ENCODE data around the gene KLF13. TPM values are rescaled to one million over a fixed set of nuclear protein-coding genes. Genes with fewer than 3 reads are reported as not detected.

KLF13 gene
- total and polyA plus RNA-seq, 2 donors (not counting 1 experiment from before 2014, with no cell fraction given), result 65.5 to 140 TPM

- peaks cover 36 to 65% of the 10 kb centered on the region in 2 donors for H3K4me1 ChIP-seq (ENCODE audit: control insufficient read depth in 2 of 2, insufficient read depth in 2 of 2, low read length in 2 of 2)
- DNase-seq, result no peak
- CTCF ChIA-PET, result interaction anchor here (1.2 kb wide), 1 partner anchor 90 kb away, joined by 3 read pairs; no protein-coding TSS in a partner anchor
- H3K27ac ChIP-seq (ENCODE audit: low read length in 2 of 2), result no peak overlapping the region
- no peaks in the 10 kb centered on the region for H3K36me3 ChIP-seq (replicated peaks in 1 of 2; ENCODE audit: control extremely low read depth in 1 of 2, control insufficient read depth in 1 of 2, extremely low read depth in 1 of 2, insufficient read depth in 2 of 2, low read length in 1 of 2)
- no peaks in the 10 kb centered on the region for H3K9me3 ChIP-seq (ENCODE audit: control extremely low read depth in 1 of 3, control insufficient read depth in 2 of 3, insufficient read depth in 1 of 3, low read length in 2 of 3)
- intact Hi-C loops (cut with micrococcal nuclease), result loop anchor here (5.0 kb wide), 1 partner anchor 43 kb away; no protein-coding TSS in a partner anchor
- ATAC-seq (ENCODE audit: low read depth), result no peak
- no peaks in the 10 kb centered on the region for H3K27me3 Mint-ChIP-seq
- peaks cover under 1% of the 10 kb centered on the region for H3K79me2 ChIP-seq (ENCODE audit: control insufficient read depth, insufficient read depth, low read length)
- H3K9me3 Mint-ChIP-seq (ENCODE audit: insufficient read depth), result no peaks in the 10 kb centered on the region
- no peak overlapping the region for H3K4me3 Mint-ChIP-seq
- no peak overlapping the region for H3K4me3 ChIP-seq (ENCODE audit: control extremely low read depth in 1 of 5, extremely low read depth in 1 of 5, insufficient read depth in 1 of 5, low read depth in 2 of 5, low read length in 4 of 5)
- H3K27me3 ChIP-seq (replicated peaks in 1 of 4; ENCODE audit: control extremely low read depth in 1 of 4, control insufficient read depth in 3 of 4, insufficient read depth in 4 of 4, low read length in 3 of 4), result peaks cover 0 to 4% (median 0%) of the 10 kb centered on the region in 4 experiments
- H3K4me1 Mint-ChIP-seq, result peaks cover 59% of the 10 kb centered on the region
- POLR2A ChIA-PET, result no interaction called here
- 98% methylated on average over 9 of the region's 12 CpGs for WGBS (ENCODE audit: insufficient coverage)
- no peak overlapping the region for H3K27ac Mint-ChIP-seq
- no peak overlapping the region for H3K9ac ChIP-seq (ENCODE audit: low read length)
- H2AFZ ChIP-seq (ENCODE audit: insufficient read depth, low read depth, low read length, poor library complexity, severe bottlenecking), result no peak overlapping the region
- H3K4me2 ChIP-seq (replicated peaks; ENCODE audit: low read depth, low read length, poor library complexity, severe bottlenecking), result no peak overlapping the region
- TF ChIP-seq EZH2 (IDR thresholded peaks at IDR 0.05; ENCODE audit: borderline replicate concordance, insufficient read depth, low read depth, low read length, poor library complexity, severe bottlenecking) (no peak), CTCF (IDR thresholded peaks at IDR 0.05) (no peak)
- no peaks in the 10 kb centered on the region for H4K20me1 ChIP-seq (ENCODE audit: control insufficient read depth, insufficient read depth, low read length, poor library complexity, severe bottlenecking)
These were observed 21.8 kb upstream of the KLF13 start for GRCh38 chr15:31304751-31305365.

- Mint-ChIP-seq H3K27me3 (no peaks in the 10 kb centered on the region), H3K27ac (no peak overlapping the region), H3K4me3 (no peak overlapping the region), H3K4me1 (peaks cover 59% of the 10 kb centered on the region), H3K9me3 (ENCODE audit: insufficient read depth) (no peaks in the 10 kb centered on the region)
- TF ChIP-seq CTCF (IDR thresholded peaks at IDR 0.05), result no peak
- no peak for TF ChIP-seq EZH2 (IDR thresholded peaks at IDR 0.05; ENCODE audit: borderline replicate concordance, insufficient read depth, low read depth, low read length, poor library complexity, severe bottlenecking)
- Histone ChIP-seq H3K79me2 (ENCODE audit: control insufficient read depth, insufficient read depth, low read length) (peaks cover 4% of the 10 kb centered on the region), H3K9me3 (ENCODE audit: control extremely low read depth in 1 of 3, control insufficient read depth in 2 of 3, insufficient read depth in 1 of 3, low read length in 2 of 3) (no peaks in the 10 kb centered on the region), H2AFZ (ENCODE audit: insufficient read depth, low read depth, low read length, poor library complexity, severe bottlenecking) (no peak overlapping the region), H3K4me1 (ENCODE audit: control insufficient read depth in 2 of 2, insufficient read depth in 2 of 2, low read length in 2 of 2) (peaks cover 36 to 65% of the 10 kb centered on the region in 2 donors), H3K4me2 (replicated peaks; ENCODE audit: low read depth, low read length, poor library complexity, severe bottlenecking) (no peak overlapping the region), H3K9ac (ENCODE audit: low read length) (no peak overlapping the region), H4K20me1 (ENCODE audit: control insufficient read depth, insufficient read depth, low read length, poor library complexity, severe bottlenecking) (no peaks in the 10 kb centered on the region), H3K36me3 (replicated peaks in 1 of 2; ENCODE audit: control extremely low read depth in 1 of 2, control insufficient read depth in 1 of 2, extremely low read depth in 1 of 2, insufficient read depth in 2 of 2, low read length in 1 of 2) (no peaks in the 10 kb centered on the region), H3K4me3 (ENCODE audit: control extremely low read depth in 1 of 5, extremely low read depth in 1 of 5, insufficient read depth in 1 of 5, low read depth in 2 of 5, low read length in 4 of 5) (no peak overlapping the region), H3K27ac (ENCODE audit: low read length in 2 of 2) (no peak overlapping the region), H3K27me3 (replicated peaks in 1 of 4; ENCODE audit: control extremely low read depth in 1 of 4, control insufficient read depth in 3 of 4, insufficient read depth in 4 of 4, low read length in 3 of 4) (peaks cover 0 to 4% (median 0%) of the 10 kb centered on the region in 4 experiments)
- ChIA-PET POLR2A (no interaction called here), CTCF (interaction anchor here (1.2 kb wide), 1 partner anchor 90 kb away, joined by 3 read pairs; no protein-coding TSS in a partner anchor)
- ATAC-seq (ENCODE audit: low read depth) (no peak), DNase-seq (no peak)
- WGBS (ENCODE audit: insufficient coverage), result 88% methylated on average over 1 of the region's 2 CpGs
- intact Hi-C loops (cut with micrococcal nuclease), result no loop called here
These were observed 21.3 kb upstream of the KLF13 start for GRCh38 chr15:31305375-31305774.

Measured in B cell (primary cell).